ENCODE data around the gene SLAMF7. TPM values are rescaled to one million over a fixed set of nuclear protein-coding genes. Genes with fewer than 3 reads are reported as not detected.

SLAMF7 gene
- total and polyA plus RNA-seq, 5 donors from 2014 or later: 0.07 to 0.88 (median 0.17) TPM

GRCh38 chr1:160800142-160800541, 61.1 kb downstream of the SLAMF7 start:
- peak overlapping the region; percentile 95 to 98 (median 98) for H3K4me3 Mint-ChIP-seq
- Histone ChIP-seq H3K36me3 (ENCODE audit: control insufficient read depth, insufficient read depth, low read length) (peaks cover 40% of the 10 kb centered on the region), H3K4me1 (ENCODE audit: control insufficient read depth, insufficient read depth, low read length, poor library complexity, severe bottlenecking) (peaks cover 69% of the 10 kb centered on the region), H3K27ac (ENCODE audit: insufficient read depth, low read length, poor library complexity, severe bottlenecking) (peak overlapping the region; percentile 57), H3K9me3 (ENCODE audit: control insufficient read depth in 2 of 2, low read length in 2 of 2) (no peaks in the 10 kb centered on the region), H3K4me3 (ENCODE audit: low read depth, low read length) (peak overlapping the region; percentile 98), H3K27me3 (ENCODE audit: control insufficient read depth, insufficient read depth, low read length) (no peaks in the 10 kb centered on the region)
- DNase-seq (no peak), ATAC-seq (ENCODE audit: low read depth in 2 of 2) (no peak)
- no peaks in the 10 kb centered on the region for H3K27me3 Mint-ChIP-seq
- peaks cover 0 to 8% (median 0%) of the 10 kb centered on the region in 7 donors for H3K9me3 Mint-ChIP-seq
- H3K27ac Mint-ChIP-seq: peak overlapping the region; percentile 96 to 99 (median 96)
- H3K36me3 Mint-ChIP-seq: peaks cover 55% of the 10 kb centered on the region
- peaks cover 36 to 81% (median 64%) of the 10 kb centered on the region in 4 donors for H3K4me1 Mint-ChIP-seq

GRCh38 chr1:160800645-160801408, 61.8 kb downstream of the SLAMF7 start:
- H3K27me3 Mint-ChIP-seq: no peaks in the 10 kb centered on the region
- H3K36me3 Mint-ChIP-seq: peaks cover 61% of the 10 kb centered on the region
- H3K4me3 ChIP-seq (ENCODE audit: low read depth, low read length): peak overlapping the region; percentile 98
- H3K9me3 Mint-ChIP-seq: peaks cover 0 to 11% (median 2%) of the 10 kb centered on the region in 7 donors
- peak overlapping the region; percentile 95 to 98 (median 98) for H3K4me3 Mint-ChIP-seq
- peaks cover 45% of the 10 kb centered on the region for H3K36me3 ChIP-seq (ENCODE audit: control insufficient read depth, insufficient read depth, low read length)
- DNase-seq (peak in 2 of 3 donors; percentile 37 to 65), ATAC-seq (ENCODE audit: low read depth in 2 of 2) (no peak)
- H3K4me1 ChIP-seq (ENCODE audit: control insufficient read depth, insufficient read depth, low read length, poor library complexity, severe bottlenecking): peaks cover 62% of the 10 kb centered on the region
- H3K9me3 ChIP-seq (ENCODE audit: control insufficient read depth in 2 of 2, low read length in 2 of 2): peaks cover 0 to under 1% of the 10 kb centered on the region in 2 experiments
- peak overlapping the region; percentile 50 to 96 (median 84) for H3K27ac Mint-ChIP-seq
- peak overlapping the region; percentile 57 for H3K27ac ChIP-seq (ENCODE audit: insufficient read depth, low read length, poor library complexity, severe bottlenecking)
- H3K27me3 ChIP-seq (ENCODE audit: control insufficient read depth, insufficient read depth, low read length): no peaks in the 10 kb centered on the region
- H3K4me1 Mint-ChIP-seq: peaks cover 34 to 81% (median 63%) of the 10 kb centered on the region in 4 donors

- H3K4me3 ChIP-seq (ENCODE audit: low read depth, low read length): peak overlapping the region; percentile 98
- no peak for ATAC-seq (ENCODE audit: low read depth in 2 of 2)
Observed at GRCh38 chr1:160801836-160802580, 63.0 kb downstream of the SLAMF7 start.

More at GRCh38 chr1:160801836-160802580, 63.0 kb downstream of the SLAMF7 start:
- H3K4me1 ChIP-seq (ENCODE audit: control insufficient read depth, insufficient read depth, low read length, poor library complexity, severe bottlenecking): peaks cover 52% of the 10 kb centered on the region
- peaks cover 57% of the 10 kb centered on the region for H3K36me3 ChIP-seq (ENCODE audit: control insufficient read depth, insufficient read depth, low read length)
- no peak overlapping the region for H3K27ac ChIP-seq (ENCODE audit: insufficient read depth, low read length, poor library complexity, severe bottlenecking)
- Mint-ChIP-seq H3K4me3 (peak overlapping the region in 3 of 4 donors; percentile 95 to 98 (median 98)), H3K27me3 (no peaks in the 10 kb centered on the region), H3K27ac (no peak overlapping the region), H3K9me3 (peaks cover 0 to 22% (median 7%) of the 10 kb centered on the region in 7 donors), H3K4me1 (peaks cover 42 to 86% (median 64%) of the 10 kb centered on the region in 4 donors), H3K36me3 (peaks cover 72% of the 10 kb centered on the region)
- peaks cover 10 to 12% of the 10 kb centered on the region in 2 experiments for H3K9me3 ChIP-seq (ENCODE audit: control insufficient read depth in 2 of 2, low read length in 2 of 2)
- no peak for DNase-seq
- no peaks in the 10 kb centered on the region for H3K27me3 ChIP-seq (ENCODE audit: control insufficient read depth, insufficient read depth, low read length)

Other genes with a start within 250 kb of the SLAMF7 start
- 60.0 TPM for gene SLAMF6, start 216.0 kb upstream of the SLAMF7 start, total RNA-seq
- gene SLAMF6, start 216.0 kb upstream of the SLAMF7 start, polyA plus RNA-seq: 100 to 1,000 TPM; 122 to 163 (median 141) TPM
- gene CD84, start 159.8 kb upstream of the SLAMF7 start, total RNA-seq: 135 TPM
- gene CD84, start 159.8 kb upstream of the SLAMF7 start, polyA plus RNA-seq: 10 to 100 TPM; 20.7 to 36.4 (median 27.1) TPM
- gene SLAMF1, start 92.2 kb upstream of the SLAMF7 start, total RNA-seq: 70.3 TPM
- 10 to 100 TPM; 33.5 to 45.4 (median 39.5) TPM for gene SLAMF1, start 92.2 kb upstream of the SLAMF7 start, polyA plus RNA-seq
- gene CD48, start 27.4 kb upstream of the SLAMF7 start, total RNA-seq: 290 TPM
- 100 to 1,000 TPM; 196 to 269 (median 240) TPM for gene CD48, start 27.4 kb upstream of the SLAMF7 start, polyA plus RNA-seq
- 105 TPM for gene LY9, start 56.9 kb downstream of the SLAMF7 start, total RNA-seq
- 100 to 1,000 TPM; 124 to 147 (median 131) TPM for gene LY9, start 56.9 kb downstream of the SLAMF7 start, polyA plus RNA-seq
- 0.47 TPM for gene CD244, start 123.6 kb downstream of the SLAMF7 start, total RNA-seq
- gene CD244, start 123.6 kb downstream of the SLAMF7 start, polyA plus RNA-seq: under 1 TPM; 0.26 to 0.63 (median 0.43) TPM
- gene ITLN1, start 145.9 kb downstream of the SLAMF7 start, total RNA-seq: not detected
- not detected for gene ITLN1, start 145.9 kb downstream of the SLAMF7 start, polyA plus RNA-seq
- gene ITLN2, start 215.6 kb downstream of the SLAMF7 start, total RNA-seq: not detected
- not detected for gene ITLN2, start 215.6 kb downstream of the SLAMF7 start, polyA plus RNA-seq

All from CD4-positive, CD25-positive, alpha-beta regulatory T cell (primary cell).